PC-3 (cell line): ENCODE results near the gene CMTM1.

Experiments
- CTCF ChIP-seq: fragments of 300-600 bp; sonication (generic); conservative IDR thresholded peaks from 2 replicates; pipeline ENCODE4 v1.5.1; 2017; ENCODE audit warnings: antibody characterized with exemption, low read depth, mild to moderate bottlenecking, low read length
- EZH2 ChIP-seq: fragments of 300-600 bp; sonication (generic); IDR thresholded peaks from one replicate; pipeline ENCODE4 v1.6.1; 2017; ENCODE audit warnings: antibody characterized with exemption, mild to moderate bottlenecking, low read length; ENCODE audit not compliant: unreplicated experiment
- EZH2phosphoT487 ChIP-seq: fragments of 300-600 bp; sonication (generic); IDR thresholded peaks from 2 replicates; pipeline ENCODE4 v1.6.1; 2018; ENCODE audit warnings: mild to moderate bottlenecking, antibody characterized with exemption, low read length, borderline replicate concordance

- TF ChIP-seq EZH2: no peak
- TF ChIP-seq CTCF: no peak
- TF ChIP-seq EZH2phosphoT487: no peak
Observed at GRCh38 chr16:66587881-66588600, 21.8 kb downstream of the CMTM1 start.
